GM18505 (cell line): ENCODE results near the gene SCGB1A1.

Source experiments
- ATAC-seq: cut with Tn5 transposase; IDR thresholded peaks from one replicate; pipeline ENCODE4 v1.9.1; 2021; ENCODE audit not compliant: unreplicated experiment
- POLR2A ChIP-seq: IDR thresholded peaks from 4 replicates; pipeline ENCODE4 v1.6.1; 2011; ENCODE audit warnings: borderline replicate concordance; ENCODE audit not compliant: insufficient read depth, insufficient read length; ENCODE audit errors: extremely low read depth

Gene SCGB1A1

GRCh38 chr11:62457478-62457877 lies 38.6 kb downstream of the SCGB1A1 start:
- no peak for TF ChIP-seq POLR2A
- no peak for ATAC-seq

GRCh38 chr11:62458212-62459002 lies 39.6 kb downstream of the SCGB1A1 start:
- no peak for TF ChIP-seq POLR2A
- no peak for ATAC-seq

- no peak for ATAC-seq
- no peak for TF ChIP-seq POLR2A
Observed at GRCh38 chr11:62459080-62459479, 40.2 kb downstream of the SCGB1A1 start.

DNA sequence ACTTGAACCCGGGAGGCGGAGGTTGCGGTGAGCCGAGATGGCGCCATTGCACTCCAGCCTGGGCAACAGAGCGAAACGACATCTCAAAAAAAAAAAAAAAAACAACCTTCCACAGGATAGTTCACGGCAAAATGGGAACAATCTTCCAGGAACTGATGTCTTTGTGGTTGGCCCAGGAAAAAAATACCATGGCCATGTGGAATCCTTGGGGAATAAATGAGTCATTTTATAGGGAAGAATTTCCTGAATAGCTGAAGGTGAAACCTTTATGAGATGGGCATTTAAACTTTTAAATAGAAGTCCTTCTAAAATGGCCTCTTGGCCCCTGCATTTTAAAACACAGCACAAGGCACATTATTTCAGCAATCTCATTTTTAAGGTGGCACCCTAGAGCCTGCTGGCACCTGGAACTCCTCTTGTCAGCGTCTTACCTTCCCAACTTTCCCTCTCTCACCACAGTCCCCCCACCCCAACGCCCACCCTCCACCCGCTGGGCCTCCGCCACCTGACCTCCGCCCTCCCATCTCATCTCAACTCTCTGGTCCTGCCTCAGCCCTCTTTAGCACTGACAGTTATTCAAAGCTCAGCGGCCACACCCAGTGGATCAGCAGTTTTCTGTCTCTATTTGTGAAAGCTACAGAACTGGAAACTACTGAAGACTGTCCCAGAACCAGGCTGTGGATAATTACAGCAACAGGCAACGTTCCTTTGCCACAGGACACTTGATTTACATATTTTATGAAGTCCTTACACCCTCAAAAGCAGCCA lies 43.1 kb downstream of the SCGB1A1 start:
- no peak for TF ChIP-seq POLR2A
- ATAC-seq: no peak

- no peak for TF ChIP-seq POLR2A
- ATAC-seq: no peak
Observed at GRCh38 chr11:62462508-62462892, 43.7 kb downstream of the SCGB1A1 start.

DNA sequence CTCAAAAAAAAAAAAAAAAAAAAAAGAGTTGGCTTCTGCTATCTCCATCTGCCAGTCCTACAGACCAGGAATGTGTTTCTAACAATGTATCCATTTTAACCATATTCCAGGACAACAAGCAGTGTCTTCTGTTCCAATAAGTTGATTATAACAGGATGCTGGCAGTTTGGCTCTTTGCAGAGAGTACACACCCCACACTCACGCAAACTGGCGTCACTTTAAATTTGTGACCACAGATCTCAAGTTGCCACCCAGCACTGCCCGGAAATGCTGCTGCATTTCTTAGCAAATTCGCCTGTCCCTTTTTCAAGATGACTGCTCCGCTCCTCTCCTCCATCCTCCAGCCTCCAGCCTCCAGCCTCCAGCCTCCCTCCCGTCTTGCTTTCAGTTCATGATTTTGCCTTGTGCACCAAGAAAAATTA lies 44.3 kb downstream of the SCGB1A1 start:
- ATAC-seq: no peak
- no peak for TF ChIP-seq POLR2A

- TF ChIP-seq POLR2A: no peak
- no peak for ATAC-seq
Observed at GRCh38 chr11:62464655-62465054, 45.8 kb downstream of the SCGB1A1 start.

DNA sequence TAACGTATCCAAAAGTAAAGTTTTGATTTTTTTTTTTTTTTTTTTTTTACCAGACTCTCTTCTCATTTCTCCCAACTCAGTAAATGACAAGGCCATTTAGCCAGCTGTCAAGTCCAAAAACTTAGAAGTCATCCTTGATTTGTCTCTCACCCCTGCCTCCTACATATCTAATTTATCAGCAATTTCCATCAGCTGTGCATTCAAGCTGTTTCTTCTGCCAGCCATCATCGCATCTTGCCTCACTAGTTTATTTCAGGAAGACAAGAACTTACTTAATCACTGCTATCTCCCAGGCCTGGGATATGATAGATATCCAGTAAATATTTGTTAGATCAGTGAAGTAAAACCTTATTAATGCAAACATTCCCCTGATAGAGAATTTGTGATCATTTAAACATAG lies 47.6 kb downstream of the SCGB1A1 start:
- TF ChIP-seq POLR2A: no peak

DNA sequence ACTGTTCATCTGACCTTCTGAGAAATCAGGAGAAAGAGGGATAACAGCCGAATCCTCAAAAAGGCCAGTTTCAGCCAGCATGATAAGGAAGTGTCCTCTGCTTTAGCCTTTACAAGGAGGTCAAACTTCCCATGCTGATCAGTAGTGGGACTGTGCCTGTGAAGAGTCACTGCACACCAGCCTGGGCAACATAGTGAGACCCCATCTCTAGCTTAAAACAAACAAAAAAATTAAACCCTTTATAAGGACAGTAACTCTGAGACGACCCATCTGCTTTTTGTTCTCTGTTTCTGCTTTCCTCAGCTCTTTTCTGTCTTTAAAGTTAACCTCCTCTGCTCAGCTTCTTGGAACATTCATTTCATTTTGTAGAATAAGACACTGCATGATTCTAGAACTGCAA lies 49.7 kb downstream of the SCGB1A1 start:
- ATAC-seq: no peak
- no peak for TF ChIP-seq POLR2A

More for the DNA sequence above, 47.6 kb downstream of the SCGB1A1 start:
- no peak for ATAC-seq

GRCh38 chr11:62471603-62472002 lies 52.8 kb downstream of the SCGB1A1 start:
- TF ChIP-seq POLR2A: no peak
- no peak for ATAC-seq

DNA sequence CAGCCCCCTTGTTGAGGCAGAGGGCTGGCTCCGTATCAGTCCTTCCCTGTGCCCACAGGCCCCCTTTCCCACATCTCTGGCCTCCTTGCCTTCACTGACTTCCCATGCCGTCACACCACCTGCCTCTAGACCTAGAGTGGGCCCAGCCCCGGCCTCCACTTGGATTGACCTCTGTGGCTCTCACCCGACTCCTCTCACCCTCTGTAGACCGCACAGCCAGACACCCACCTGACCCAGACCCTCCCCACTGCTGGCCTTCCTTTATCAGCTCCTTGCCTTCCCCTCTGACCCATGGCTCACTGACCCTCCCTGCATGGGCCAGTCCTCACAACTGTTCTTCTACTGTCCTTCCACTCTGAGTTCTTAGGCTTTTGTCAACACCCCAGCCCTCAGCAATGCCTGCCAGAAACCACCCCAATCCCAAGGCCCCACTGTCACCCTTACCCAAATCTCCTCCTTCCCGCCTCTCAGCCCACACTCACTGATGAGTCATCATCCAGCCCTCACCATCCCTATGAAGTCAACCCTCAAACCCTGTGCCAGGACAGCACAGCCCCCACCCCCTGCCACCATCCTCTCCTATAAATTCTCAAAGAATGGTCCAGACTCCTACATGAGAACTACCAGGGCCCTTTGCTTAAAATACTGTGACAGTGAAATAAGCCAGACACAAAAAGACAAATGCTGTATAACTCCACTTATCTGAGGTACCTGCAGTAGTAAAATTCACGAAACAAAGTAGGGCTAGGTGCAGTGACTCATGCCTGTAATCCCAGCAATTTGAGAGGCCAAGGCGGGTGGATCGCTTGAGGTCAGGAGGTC lies 53.4 kb downstream of the SCGB1A1 start:
- ATAC-seq: no peak
- no peak for TF ChIP-seq POLR2A
